ENCODE results near the gene NCSTN.

The NCSTN gene

DNA sequence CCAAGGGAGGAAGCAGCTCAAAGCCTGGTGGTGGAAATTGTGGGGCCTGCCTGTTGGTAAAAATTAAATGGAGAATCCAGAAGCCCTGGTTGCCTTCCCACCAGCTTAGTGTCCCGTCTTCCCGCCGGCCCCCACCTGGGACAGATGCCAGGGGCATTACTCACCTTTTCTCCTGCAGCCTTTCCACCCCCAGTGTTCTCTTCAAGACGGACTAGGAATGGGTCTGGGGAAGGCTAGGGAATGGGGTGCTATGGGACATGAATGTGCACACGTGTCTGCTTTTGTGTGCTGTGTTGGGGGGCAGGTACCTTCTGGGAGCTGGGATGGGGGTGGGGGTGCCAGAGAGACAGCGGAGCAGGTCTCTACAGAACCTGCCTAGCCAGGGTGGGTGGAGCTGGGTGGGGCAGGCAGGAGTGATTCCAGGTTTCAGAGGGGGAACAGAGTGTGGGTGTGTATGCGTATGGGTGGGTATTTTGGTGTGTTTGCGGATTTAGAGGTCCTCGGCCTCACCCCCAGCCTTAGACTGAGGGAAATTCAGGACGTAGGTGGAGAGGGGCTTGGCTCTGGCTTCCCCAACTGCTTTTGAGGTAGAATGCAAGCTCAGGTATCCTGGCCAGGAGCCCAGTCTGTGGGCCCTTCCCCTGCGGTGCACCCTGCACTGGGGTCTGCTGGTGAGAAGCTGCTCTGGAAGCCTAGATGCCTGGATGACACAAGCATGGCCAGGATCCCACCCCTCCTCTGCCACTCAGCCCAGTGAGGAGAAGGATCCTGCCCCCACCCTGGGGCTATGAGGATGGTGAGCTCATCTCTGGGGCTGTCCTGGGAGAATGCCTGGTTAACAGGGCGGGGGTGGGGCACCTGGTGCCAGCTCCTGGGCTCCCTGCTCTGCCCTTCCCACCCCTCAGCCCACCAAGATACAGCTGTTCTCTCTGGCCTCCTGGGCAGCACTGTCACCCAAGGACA is 64.9 kb downstream of the NCSTN start:
- DNase-seq = no peak
